Panc1 (cell line): ENCODE results near the gene TMEM120B. TPM values are rescaled to one million over a fixed set of nuclear protein-coding genes. Genes with fewer than 3 reads are reported as not detected.
"Not testable (repeated sequence)": the region's sequence is repeated elsewhere in the genome, so short reads cannot be mapped to it uniquely, and the experiment has no call there.

Experiments used
- ATAC-seq: fragments of 200-7000 bp; cut with Tn5 transposase; 2 replicates; pipeline ENCODE4 v1.9.1; 2020; ENCODE audit warnings: mild to moderate bottlenecking, moderate library complexity
- BruUV-seq: library from RNA; stranded (reverse); fragments of 400-500 nt; replicated peaks from 2 replicates; lab custom pipeline; 2021; lab: Mats Ljungman, UMichigan
- CTCF ChIA-PET: fragments of 300-600 bp; sonication (Branson Sonifier 250); formaldehyde crosslinking; loops from one replicate; lab custom pipeline; 2022; ENCODE audit warnings: antibody characterized with exemption; lab: Charles Lee
- POLR2A ChIA-PET: fragments of 300-600 bp; sonication (Branson Sonifier 250); formaldehyde crosslinking; loops from one replicate; lab custom pipeline; 2022; ENCODE audit warnings: antibody characterized with exemption; lab: Charles Lee
- DNase-seq: peaks from one replicate; pipeline ENCODE4 v3.0.0-alpha.2; 2010; ENCODE audit warnings: low read depth, low spot score
- H3K27ac ChIP-seq: 2 replicates; pipeline ENCODE4 v1.5.1; 2011; ENCODE audit warnings: mild to moderate bottlenecking, low read length, inconsistent platforms
- H3K27me3 ChIP-seq: fragments of 200-500 bp; sonication (Bioruptor generic); 2 replicates; pipeline ENCODE4 v1.6.0; 2014; ENCODE audit warnings: low read length, inconsistent platforms; ENCODE audit not compliant: control insufficient read depth, insufficient read depth
- H3K36me3 ChIP-seq: fragments of 200-500 bp; sonication (Bioruptor generic); 2 replicates; pipeline ENCODE4 v1.5.1; 2014; ENCODE audit warnings: inconsistent platforms, mild to moderate bottlenecking, low read length, moderate library complexity; ENCODE audit not compliant: control insufficient read depth, insufficient read depth
- H3K4me1 ChIP-seq: 2 replicates; pipeline ENCODE4 v1.5.1; 2011; ENCODE audit warnings: inconsistent platforms, mild to moderate bottlenecking, low read length, moderate library complexity; ENCODE audit not compliant: control insufficient read depth, insufficient read depth
- H3K4me3 ChIP-seq, 2 experiments: 2 replicates each; pipeline ENCODE4 v1.5.1; 2011 to 2012; ENCODE audit warnings: low read depth in 2 of 2, low read length in 2 of 2, mild to moderate bottlenecking in 2 of 2, inconsistent platforms in 1 of 2, moderate library complexity in 1 of 2
- H3K9me3 ChIP-seq: fragments of 200-500 bp; sonication (Bioruptor generic); 2 replicates; pipeline ENCODE4 v1.5.1; 2014; ENCODE audit warnings: low read depth, mild to moderate bottlenecking, inconsistent platforms, low read length, moderate library complexity; ENCODE audit not compliant: control insufficient read depth, insufficient read depth
- CTCF ChIP-seq: fragments of 450-650 bp; IDR thresholded peaks from 2 replicates; pipeline ENCODE4 v1.5.1; 2017; ENCODE audit warnings: mild to moderate bottlenecking
- POLR2AphosphoS5 ChIP-seq: IDR thresholded peaks from 2 replicates; pipeline ENCODE4 v1.6.1; 2012; ENCODE audit warnings: mild to moderate bottlenecking, low read depth, low read length, moderate library complexity
- SIN3A ChIP-seq: IDR thresholded peaks from 2 replicates; pipeline ENCODE4 v1.6.1; 2012; ENCODE audit warnings: low read depth, mild to moderate bottlenecking, low read length, moderate library complexity, borderline replicate concordance; ENCODE audit not compliant: insufficient read depth
- TCF7L2 ChIP-seq: IDR thresholded peaks from 2 replicates; pipeline ENCODE4 v1.6.1; 2011; ENCODE audit warnings: mild to moderate bottlenecking, low read depth, low read length, inconsistent platforms
- in situ Hi-C: cut with HindIII; loops from 2 replicates; pipeline ENCODE4 v1.10.0; 2016; ENCODE audit warnings: low sequenced_read_pairs, low pct_unique_long_range_greater_than_20kb
- intact Hi-C: fragments of 100-400 bp; cut with micrococcal nuclease; formaldehyde crosslinking; loops from one replicate; pipeline ENCODE4 v1.10.0; 2022; ENCODE audit not compliant: unreplicated experiment
- total RNA-seq: library from RNA; stranded (reverse); gene quantifications from one replicate; pipeline ENCODE4 v1.2.1, GENCODE V29; 2021; ENCODE audit not compliant: unreplicated experiment
- TF ChIP-seq, protein P1 (sequence below), 2 experiments: IDR thresholded peaks; 2 replicates each; pipeline ENCODE4 v1.6.1; 2011 to 2012; ENCODE audit warnings: low read depth in 2 of 2, control low read depth in 1 of 2, low read length in 1 of 2, mild to moderate bottlenecking in 1 of 2, moderate library complexity in 1 of 2; ENCODE audit not compliant: insufficient read depth in 1 of 2

Gene TMEM120B
- total RNA-seq, 1 experiment from 2014 or later, result 22.3 TPM

GRCh38 chr12:121697093-121697698 lies 15.4 kb upstream of the TMEM120B start:
- no peaks in the 10 kb centered on the region for H3K36me3 ChIP-seq
- no TSS peak for BruUV-seq
- TF ChIP-seq POLR2AphosphoS5 (no peak), CTCF (no peak), TCF7L2 (no peak), SIN3A (no peak)
- TF ChIP-seq, protein P1, sequence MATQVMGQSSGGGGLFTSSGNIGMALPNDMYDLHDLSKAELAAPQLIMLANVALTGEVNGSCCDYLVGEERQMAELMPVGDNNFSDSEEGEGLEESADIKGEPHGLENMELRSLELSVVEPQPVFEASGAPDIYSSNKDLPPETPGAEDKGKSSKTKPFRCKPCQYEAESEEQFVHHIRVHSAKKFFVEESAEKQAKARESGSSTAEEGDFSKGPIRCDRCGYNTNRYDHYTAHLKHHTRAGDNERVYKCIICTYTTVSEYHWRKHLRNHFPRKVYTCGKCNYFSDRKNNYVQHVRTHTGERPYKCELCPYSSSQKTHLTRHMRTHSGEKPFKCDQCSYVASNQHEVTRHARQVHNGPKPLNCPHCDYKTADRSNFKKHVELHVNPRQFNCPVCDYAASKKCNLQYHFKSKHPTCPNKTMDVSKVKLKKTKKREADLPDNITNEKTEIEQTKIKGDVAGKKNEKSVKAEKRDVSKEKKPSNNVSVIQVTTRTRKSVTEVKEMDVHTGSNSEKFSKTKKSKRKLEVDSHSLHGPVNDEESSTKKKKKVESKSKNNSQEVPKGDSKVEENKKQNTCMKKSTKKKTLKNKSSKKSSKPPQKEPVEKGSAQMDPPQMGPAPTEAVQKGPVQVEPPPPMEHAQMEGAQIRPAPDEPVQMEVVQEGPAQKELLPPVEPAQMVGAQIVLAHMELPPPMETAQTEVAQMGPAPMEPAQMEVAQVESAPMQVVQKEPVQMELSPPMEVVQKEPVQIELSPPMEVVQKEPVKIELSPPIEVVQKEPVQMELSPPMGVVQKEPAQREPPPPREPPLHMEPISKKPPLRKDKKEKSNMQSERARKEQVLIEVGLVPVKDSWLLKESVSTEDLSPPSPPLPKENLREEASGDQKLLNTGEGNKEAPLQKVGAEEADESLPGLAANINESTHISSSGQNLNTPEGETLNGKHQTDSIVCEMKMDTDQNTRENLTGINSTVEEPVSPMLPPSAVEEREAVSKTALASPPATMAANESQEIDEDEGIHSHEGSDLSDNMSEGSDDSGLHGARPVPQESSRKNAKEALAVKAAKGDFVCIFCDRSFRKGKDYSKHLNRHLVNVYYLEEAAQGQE (IDR thresholded peaks at IDR 0.05; ENCODE audit: insufficient read depth in 1 of 2, low read depth in 2 of 2, low read length in 1 of 2), result no peak
- H3K27ac ChIP-seq, result no peak overlapping the region
- no peaks in the 10 kb centered on the region for H3K4me1 ChIP-seq
- CTCF ChIA-PET, result interaction anchor here (0.6 kb wide), 1 partner anchor 78 kb away, joined by 10 read pairs; no protein-coding TSS in a partner anchor
- in situ Hi-C loops, result no loop called here
- ATAC-seq (peak; percentile 46), DNase-seq (no peak)
- H3K27me3 ChIP-seq, result no peaks in the 10 kb centered on the region
- H3K4me3 ChIP-seq, result no peak overlapping the region
- intact Hi-C loops, result loop anchor here (5.0 kb wide), 1 partner anchor 95 kb away; the partner anchor contains the start of gene RHOF
- H3K9me3 ChIP-seq, result no peaks in the 10 kb centered on the region
- POLR2A ChIA-PET, result no interaction called here

DNA sequence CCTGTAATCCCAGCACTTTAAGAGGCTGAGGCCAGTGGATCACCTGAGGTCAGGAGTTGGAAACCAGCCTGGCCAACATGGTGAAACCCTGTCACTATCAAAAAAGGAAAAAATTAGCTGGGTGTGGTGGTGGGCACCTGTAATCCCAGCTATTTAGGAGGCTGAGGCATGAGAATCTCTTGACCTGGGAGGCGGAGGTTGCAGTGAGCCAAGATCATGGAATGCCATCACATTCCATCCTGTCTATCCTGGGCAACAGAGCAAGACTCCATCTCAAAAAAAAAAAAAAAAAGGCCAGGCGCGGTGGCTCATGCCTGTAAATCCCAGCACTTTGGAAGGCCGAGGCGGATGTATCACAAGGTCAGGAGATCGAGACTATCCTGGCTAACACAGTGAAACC lies 14.7 kb upstream of the TMEM120B start:
- BruUV-seq, DNase-seq, in situ Hi-C loops, H3K9me3 ChIP-seq, H3K27me3 ChIP-seq, H3K4me1 ChIP-seq, H3K36me3 ChIP-seq, H3K27ac ChIP-seq, H3K4me3 ChIP-seq, ATAC-seq: not testable (repeated sequence)
- intact Hi-C loops, result loop anchor here (5.0 kb wide), 1 partner anchor 94 kb away; the partner anchor contains the start of gene RHOF
- ChIA-PET CTCF (interaction anchor here (0.7 kb wide), 1 partner anchor 129 kb away, joined by 5 read pairs; no protein-coding TSS in a partner anchor), POLR2A (interaction anchor here (0.7 kb wide), 1 partner anchor 84 kb away, joined by 8 read pairs; no protein-coding TSS in a partner anchor)
